Pulmonary artery endothelial cell (primary cell): Measurements from ENCODE around the gene PREP. TPM values are rescaled to one million over a fixed set of nuclear protein-coding genes. Genes with fewer than 3 reads are reported as not detected.
"Not testable (repeated sequence)": the region's sequence is repeated elsewhere in the genome, so short reads cannot be mapped to it uniquely, and the experiment has no call there.

Source experiments
- DNase-seq: peaks from one replicate; pipeline ENCODE4 v3.0.0-alpha.2; 2011; ENCODE audit warnings: low read depth, low spot score
- total RNA-seq: library from RNA; depleted of rRNA; stranded (reverse); fragments of >200 nt; gene quantifications from 2 replicates; pipeline ENCODE4 v1.2.3, GENCODE V29; 2014

The PREP gene
- total RNA-seq: 21.7 and 22.8 TPM in 2 replicates

DNA sequence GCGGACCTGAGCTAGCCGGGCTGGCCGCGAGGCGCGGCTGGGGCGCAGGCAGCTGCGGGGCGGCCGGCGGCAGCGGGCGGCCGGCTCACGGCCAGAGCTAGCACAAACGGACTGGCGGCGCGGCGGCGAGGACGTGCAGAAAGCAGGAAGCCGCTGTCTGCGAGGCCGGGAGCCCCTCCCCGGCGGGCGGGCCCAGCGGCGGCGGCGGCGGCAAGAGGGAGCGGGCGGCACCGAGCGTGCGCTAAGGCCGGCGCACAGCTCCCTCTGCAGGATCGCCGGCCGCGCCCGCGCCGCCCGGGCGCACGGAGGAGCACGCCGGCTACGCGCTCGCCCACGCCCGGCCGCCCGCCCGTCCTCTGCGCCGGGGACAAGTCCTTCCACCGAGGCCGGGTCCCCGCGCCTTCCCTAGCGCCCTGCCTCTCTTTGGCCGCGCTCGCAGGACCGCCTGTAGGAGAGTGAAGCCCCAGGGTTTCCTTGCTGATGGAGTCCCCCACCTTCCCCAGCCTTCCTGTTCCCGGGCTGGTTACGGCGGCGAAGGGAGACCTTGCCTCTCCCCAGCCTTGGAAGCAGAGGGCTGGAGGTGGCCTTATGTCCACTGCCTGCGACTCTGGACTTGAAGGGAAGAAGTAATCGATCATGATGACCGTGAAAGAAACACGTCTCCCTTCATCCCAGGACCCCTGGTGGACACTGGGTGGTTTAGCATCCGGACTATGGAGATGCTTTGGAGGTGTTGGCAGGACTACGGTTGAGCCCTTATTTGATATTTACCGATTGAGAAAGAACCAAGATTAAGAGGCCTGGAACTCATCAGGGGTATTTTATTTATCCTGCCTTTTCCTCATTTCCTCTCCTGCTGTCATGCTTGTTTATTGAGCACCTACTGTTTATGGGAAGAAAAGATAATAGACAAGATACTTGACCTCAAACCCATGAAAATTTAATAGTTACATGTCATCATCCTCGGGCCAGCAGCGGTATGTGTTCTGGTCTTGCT lies at the start of gene PREP:
TSS of gene PREP (minus strand) at position 144 of the 997 bp plus-strand sequence. CDS start 191 bp downstream, outside the sequence.
- DNase-seq: peak; percentile 30

DNA sequence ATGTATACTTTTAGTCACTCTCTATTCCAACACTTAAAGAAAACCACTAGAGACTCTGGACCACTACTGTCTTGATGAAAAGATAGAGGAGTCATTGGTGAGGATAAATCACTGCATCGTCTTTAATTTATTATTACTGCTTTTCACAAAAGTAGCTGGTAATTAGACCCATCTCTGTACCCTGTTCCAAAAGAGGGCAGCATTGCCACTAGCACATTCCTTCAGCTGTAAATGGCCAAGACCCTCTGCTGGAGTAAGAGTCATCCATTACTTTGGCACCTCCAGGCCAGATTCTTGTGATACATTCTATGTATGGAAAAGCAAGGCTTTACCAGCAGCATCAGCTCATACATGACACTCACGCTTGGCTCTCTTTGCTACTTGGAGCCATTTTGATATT lies 49.5 kb upstream of the PREP start:
- DNase-seq: no peak

DNA sequence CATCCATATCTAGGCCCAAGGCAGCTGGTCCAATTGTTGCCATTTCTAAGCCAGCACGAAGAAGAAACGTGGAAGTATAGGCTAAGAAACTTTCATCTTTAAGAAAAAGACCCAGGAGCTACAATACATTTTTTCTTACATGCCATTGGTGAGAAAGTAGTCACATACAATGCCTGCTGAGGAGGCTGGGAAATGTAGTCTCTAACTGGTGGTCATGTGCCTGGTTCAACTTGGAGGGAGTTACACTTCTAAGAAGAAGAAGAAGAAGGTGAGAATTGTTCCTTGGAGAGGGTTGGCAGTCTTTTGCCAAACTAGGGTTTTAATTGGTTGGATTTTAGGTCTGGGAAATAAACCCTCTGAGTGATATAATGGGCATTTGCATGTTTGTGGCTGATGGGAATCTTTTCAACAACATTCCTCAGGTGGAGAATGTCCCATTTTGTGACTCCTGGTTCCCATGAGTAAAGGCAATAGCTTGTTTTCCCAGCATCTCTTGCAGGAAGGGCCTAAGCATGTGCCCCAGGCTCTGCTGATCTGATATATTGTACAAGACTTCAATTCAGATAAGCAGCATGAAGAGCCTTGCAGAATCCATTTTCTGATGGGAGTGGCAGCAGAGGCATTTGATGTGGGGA lies 47.0 kb upstream of the PREP start:
- no peak for DNase-seq

DNA sequence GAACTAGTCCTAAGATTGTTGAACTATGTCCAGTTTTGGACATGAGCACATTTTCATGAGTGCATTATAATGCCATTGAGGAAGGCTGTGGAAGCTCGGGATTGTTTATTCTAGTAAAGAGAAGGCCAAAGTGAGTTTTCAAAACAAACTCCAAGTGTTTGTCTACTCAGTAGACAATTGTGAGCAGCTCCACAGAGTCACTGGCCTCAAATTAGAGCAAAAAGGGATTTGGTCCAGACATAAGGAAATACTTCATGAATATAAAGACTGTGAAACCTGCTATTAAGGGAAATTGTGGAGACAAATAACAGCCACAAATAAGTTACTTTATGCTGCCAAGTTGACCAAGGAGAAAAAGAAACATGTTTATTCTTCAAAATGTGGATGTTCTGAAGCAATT lies 42.6 kb upstream of the PREP start:
- no peak for DNase-seq

DNA sequence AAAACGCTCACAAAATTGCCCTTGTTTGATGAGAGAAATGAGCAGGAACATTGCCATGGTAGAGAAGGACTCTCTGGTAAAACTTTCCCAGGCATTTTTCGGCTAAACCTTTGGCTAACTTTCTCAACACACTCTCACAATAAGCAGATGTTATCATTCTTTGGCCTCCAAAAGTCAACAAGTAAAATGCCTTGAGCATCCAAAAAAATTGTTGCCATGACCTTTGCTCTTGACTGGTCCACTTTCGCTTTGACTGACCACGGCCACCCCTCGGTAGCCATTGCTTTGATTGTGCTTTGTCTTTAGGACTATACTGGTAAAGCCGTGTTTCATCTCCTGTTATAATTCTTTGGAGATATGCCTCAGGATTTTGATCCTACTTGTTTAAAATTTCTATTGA lies 41.1 kb upstream of the PREP start:
- no peak for DNase-seq

DNA sequence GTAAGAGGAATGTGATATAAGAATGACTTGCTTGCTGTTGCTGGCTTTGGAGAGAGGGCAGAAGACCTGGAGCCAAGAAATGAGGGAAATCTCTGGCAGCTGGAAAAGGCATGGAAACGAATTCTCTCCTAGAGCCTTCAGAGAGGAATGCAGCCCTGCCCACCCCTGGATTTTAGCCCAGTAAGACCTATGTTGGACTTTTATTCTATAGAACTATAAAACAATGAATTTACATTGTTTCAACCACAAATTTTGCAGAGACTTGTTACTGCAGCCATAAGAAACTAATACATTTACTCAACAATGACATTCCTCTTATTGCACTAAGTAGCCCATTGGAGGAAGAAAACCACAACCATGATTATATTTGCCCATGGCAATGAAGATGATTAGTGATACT lies 39.5 kb upstream of the PREP start:
- no peak for DNase-seq

DNA sequence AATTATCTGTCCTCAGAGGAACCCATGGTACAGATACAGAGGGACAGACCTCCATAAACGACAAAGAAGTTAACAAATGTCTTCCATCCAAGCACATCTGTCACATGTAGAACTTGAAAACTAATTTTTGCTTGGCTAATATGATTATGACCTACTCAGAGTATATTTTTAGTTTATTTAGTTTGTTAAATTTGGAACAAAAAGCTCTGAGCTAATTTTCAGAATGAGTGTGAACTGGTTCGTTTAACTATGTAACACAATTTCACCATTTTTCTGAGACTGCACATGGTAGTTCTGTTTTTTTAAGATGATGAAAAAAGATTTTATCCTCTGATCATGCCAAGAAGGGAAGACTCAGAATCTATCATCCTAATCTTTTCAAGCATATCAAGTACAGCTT lies 34.4 kb upstream of the PREP start:
- DNase-seq: no peak

DNA sequence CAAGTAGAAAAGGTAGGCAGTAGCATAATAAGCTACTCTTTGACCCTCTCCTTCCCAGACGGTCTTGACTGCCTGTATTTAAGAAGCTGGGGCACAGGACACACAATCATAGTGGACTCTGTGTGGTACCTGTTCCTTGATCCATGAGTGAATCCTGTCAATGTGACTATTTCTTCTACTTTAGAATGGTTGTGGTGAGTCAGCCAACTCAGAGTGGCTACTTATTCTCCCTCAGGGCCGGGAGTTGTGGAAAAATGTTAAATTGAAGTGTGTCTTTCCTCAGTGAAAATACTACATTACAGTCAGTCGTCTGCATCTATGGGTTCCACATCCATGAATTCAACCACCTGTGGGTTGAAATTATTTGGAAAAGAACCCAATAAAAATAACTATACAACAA lies 30.8 kb upstream of the PREP start:
- DNase-seq: no peak

DNA sequence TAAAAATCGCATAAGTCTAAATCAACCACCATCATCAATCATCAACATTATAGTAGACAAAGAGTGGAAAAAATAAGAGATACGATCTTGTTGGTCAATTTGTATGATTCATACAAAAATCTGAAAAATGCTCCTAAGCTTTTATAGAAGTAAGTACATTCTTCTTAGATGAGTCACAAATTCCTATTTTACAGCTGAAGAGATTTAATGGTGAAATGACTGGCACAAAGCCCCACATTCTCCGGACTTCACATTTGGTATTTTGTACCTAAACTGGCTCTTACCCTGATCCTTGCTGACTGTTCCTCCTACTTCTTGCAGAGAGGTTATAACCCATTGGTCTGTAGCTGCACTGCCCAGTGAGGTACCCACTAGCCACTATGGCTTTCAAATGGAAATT lies 29.9 kb upstream of the PREP start:
- DNase-seq: peak; percentile 70

DNA sequence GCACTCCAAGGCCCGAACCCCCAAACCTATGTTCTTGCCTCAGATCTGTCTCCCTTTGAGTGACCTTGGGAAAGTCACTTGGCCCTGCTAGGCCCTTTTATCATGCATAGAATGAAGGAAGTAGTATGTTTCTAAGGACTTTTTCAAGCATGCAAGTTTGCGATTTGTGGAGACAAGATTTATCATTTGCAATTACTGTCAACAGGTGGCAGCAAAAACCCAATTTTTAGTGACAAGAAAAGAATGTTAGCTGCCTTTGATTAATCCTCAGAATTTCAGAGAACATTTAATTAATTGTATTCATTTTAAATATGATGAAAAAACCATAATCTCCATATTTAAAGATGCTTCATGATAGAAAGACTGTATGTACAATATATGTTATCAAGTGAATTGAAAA lies 28.3 kb upstream of the PREP start:
- no peak for DNase-seq

DNA sequence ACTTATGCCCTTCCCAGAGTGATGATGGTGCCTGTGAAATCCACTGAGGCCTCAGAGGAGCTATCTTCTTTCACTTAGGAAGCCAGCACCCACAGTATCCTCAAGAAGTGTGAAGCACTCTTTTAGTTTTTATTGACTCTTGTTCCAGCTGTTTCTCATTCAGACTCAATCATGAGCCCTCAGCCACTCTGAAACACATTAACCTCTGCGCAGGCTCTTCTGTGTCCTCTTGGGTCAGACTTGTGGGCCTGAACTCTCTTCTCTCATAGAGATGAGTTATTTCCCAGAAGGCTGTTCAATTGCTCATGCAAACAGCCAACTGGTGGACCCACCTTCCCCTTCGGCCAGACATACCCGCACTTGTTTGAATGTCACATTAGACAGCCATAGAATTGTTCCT lies 27.8 kb upstream of the PREP start:
- no peak for DNase-seq

DNA sequence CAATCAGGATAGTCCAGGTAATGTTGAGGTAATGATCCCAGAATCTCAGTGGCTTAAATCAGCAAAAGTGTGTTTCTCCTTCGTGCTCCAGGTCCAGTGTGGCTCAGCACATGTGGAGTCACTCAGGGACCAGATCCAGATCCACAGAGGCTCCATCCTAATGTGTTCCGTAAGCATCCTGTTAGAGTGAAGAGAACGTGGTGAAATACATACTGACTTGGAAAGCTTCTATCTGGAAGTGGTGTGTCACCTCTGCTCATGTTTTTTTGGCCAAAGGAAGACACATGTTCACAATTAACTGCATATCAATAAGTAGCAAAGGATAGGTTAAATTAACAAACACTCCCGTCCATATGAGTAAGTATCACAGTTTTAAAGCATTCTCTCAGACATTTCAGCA lies 26.8 kb upstream of the PREP start:
- no peak for DNase-seq

DNA sequence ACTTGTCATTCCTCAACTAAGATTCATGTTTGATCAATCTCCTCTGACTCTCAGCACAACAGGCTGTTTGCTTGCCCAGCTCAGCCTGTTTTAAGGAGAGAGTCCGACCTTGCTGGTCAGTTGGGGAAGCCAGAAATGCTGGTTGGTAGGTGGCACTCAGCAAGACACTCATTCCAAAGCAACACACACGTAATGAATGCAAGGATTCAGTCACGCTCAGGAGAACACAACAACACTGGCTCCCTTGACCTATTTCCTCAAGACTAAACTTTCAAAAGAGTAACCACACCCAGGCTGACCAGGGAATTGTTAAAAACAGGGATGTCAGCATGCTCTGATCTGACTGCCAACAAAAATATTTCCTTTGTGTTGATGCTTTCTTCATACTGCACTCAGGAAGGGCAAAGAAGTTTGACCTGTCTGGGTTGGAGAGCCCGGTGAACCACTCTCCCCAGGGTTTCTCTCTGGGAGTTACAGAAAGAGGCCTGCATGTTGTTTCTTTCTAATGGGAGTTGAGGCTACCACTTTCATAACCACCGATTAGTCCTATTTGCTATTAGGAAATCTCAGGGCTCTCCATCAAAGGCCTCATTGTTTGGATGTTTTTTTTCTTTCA lies 25.6 kb upstream of the PREP start:
- DNase-seq: no peak

DNA sequence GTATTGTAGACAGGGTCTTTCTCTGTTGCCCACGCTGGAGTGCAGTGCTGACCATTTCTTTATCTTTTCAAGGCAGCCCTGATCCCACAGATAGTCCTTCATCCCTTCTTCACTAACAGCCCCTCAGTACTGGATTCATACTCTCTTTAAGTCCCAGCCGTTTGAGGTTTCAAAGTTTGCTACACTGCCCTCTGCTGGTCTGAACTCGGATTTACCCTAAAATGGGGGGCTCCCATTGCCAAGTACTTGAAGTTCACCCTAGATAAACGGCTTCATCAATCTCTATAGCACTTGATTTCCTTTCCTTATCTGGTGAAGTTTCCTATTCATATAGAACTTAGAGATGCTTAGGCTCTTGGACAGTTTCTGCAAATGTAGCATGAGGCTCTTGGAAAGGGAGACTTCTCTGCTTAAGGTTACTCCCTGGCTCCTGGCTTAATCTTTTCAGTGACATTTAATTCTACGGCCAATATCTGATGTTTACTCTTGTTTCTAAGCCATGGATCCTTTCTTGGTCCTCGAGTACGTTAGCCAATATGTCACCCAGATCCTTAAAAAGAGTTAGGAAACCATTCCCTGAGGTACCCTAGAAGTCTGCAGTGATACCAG lies 21.4 kb upstream of the PREP start:
- no peak for DNase-seq

DNA sequence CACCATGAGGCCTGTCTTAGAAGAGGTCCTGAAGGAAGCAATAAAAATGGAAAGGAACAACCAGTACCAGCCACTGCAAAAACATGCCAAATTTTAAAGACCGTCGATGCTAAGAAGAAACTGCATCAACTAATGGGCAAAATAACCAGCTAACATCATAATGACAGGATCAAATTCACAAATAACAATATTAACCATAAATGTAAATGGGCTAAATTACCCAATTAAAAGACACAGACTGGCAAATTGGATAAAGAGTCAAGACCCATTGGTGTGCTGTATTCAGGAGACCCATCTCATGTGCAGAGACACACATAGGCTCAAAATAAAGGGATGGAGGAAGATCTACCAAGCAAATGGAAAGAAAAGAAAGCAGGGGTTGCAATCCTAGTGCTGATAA lies 14.1 kb upstream of the PREP start:
- not testable (repeated sequence) for DNase-seq

DNA sequence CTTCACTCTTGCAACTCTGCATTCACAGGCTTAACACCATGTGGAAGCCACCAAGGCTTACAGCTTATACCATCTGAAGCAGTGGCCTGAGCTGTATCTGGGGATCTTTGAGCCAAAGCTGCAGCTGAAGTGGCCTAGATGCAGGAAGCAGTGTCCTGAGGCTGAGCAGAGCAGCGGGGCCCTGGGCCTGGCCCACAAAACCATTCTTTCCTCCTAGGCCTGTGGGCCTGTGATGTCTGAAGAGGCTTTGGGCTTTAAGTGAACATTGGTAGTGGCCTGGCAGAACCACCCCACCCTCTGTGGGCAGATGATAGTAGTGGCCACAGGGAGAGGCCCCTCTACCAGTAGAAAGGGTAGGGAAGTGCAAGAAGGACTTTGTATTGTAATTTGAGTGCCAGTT lies 6.9 kb upstream of the PREP start:
- DNase-seq: no peak

DNA sequence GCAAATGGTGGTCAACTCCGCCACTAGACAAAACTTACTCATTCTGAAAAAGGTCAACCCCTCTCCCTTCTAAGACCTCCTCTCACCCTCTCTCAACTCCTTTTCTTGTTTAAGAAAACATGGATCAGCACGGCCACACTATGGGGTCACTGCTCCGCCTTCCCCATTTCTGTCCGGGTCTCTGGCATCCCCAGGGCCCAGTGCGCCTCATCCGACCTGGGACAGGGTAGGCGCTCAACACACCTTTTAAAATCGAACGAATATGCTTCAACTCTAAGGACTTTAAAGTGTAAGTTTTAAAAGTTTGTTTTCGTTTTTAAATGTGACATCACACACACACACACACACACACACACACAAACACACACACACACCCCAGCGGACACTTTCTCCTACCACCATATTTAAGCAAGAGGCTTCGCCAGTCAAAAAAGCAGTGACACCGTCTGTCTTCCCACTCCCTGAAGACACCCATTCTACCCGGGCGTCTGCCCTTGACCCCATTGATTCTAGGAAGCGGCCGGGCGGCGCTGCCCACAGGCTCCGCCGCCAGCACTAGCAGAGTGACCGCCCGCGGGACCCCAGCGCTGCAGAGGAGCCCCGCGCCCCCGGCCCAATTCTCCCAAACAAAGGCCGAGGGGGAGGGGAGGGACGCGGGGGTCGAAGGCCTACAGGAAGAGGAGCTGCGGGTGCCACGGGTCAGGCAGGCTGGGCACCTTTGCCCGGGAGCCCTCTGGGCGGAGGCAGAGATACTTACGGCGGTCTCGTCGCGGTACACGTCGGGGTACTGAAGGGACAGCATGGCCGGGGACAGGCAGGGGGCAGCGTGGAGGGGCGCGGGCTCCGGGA lies 568 bp downstream of the PREP start:
- DNase-seq: no peak

DNA sequence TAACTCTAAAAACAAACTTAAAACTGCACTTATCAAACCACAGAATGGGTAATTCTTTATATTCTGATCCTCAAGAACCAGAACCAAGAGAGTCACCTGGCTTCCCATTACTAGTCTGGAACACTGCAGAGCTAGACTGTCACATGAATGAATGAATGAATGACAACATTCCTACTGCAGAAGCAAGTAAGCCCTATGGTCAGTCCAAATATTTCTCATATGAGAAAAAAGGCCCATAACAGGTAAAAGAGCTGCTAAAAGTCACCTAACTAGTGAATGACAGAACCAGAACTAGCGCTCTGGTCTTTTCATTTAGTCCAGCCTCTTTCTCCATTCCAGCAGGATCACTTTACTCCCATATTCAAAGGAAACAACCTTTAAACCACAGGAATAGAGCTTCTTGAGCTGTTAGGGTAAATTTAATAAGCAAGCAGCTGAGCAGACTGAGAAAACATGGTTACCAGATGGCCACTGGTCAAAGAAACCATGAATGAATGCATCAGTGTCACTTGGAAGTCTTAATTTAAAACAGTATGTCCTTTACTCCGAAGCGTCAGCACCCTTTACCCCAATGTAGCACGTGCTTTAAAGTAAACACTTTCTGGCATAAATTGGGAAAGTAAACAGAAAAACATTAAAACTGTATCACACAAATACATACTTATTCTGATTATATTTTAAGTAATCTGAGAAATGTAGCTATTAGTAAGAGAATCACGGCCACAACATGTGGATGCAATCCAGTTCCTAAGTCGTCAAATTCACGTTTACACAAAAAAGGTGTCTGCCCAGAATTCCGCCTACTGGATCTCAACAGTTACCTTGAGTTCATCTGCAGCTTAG lies 1.4 kb downstream of the PREP start:
- no peak for DNase-seq

DNA sequence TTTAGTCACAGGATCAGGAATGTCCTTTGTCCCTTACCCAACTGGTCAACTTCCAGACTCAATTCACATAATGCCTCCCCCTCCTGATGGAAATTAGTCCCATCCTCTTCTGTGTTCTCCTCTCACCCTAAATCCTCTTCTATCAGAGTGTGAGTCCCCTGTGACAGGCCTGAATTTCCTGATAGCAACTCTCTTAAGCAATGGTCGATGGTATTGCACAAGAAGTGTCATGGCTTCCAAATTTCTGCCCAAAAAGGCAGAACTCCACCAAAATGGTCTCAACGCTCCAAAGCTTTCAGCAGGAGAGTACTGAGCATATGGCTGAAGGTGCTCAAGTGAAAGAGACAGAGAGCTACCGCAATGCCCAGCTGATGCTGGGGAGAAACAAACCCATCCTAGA lies 2.4 kb downstream of the PREP start:
- DNase-seq: no peak

DNA sequence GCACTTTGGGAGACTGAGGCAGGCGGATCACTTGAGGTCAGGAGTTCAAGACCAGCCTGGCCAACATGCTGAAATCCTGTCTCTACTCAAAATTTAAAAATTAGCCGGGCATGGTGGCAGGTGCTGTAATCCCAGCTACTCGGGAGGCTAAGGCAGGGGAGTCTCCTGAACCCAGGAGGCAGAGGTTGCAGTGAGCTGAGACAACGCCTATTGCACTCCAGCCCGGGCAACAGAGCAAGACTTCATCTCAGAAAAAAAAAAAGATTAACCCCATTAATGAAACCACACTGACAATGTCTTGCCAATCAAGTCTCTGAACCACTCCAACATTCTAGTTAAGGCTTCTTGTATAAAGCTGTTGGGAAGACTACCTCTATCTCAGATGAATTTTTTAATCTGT lies 4.0 kb downstream of the PREP start:
- no peak for DNase-seq
